ENCODE measurements around the gene DAAM1.

DNA sequence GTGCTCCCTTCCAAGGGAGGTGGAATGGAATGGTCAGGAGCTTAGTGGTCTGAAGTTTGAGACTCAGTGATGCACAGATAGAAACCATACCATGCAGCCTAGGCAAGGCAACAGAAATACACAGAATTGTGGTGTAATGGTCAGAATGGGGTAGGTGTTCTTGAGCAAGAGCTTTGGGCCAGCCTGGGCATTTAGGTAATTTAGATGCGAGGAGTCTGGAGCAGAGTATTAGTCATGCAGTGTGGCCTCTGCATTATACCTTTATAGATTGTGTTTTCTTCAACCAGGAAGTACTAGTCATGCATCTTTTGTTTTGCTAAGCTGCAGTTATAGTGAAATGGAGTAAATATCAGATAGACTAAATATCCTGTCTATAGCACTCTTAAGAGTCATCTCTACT lies 118.3 kb downstream of the DAAM1 start:
- TF ChIP-seq, protein P1, sequence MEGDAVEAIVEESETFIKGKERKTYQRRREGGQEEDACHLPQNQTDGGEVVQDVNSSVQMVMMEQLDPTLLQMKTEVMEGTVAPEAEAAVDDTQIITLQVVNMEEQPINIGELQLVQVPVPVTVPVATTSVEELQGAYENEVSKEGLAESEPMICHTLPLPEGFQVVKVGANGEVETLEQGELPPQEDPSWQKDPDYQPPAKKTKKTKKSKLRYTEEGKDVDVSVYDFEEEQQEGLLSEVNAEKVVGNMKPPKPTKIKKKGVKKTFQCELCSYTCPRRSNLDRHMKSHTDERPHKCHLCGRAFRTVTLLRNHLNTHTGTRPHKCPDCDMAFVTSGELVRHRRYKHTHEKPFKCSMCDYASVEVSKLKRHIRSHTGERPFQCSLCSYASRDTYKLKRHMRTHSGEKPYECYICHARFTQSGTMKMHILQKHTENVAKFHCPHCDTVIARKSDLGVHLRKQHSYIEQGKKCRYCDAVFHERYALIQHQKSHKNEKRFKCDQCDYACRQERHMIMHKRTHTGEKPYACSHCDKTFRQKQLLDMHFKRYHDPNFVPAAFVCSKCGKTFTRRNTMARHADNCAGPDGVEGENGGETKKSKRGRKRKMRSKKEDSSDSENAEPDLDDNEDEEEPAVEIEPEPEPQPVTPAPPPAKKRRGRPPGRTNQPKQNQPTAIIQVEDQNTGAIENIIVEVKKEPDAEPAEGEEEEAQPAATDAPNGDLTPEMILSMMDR (IDR thresholded peaks at IDR 0.05), result no peak
- no peak for TF ChIP-seq POLR2A (IDR thresholded peaks at IDR 0.05)
- no peak for TF ChIP-seq POLR2AphosphoS5 (IDR thresholded peaks at IDR 0.05)

Measured in breast epithelium (tissue), 3 donors.